Fibroblast of the aortic adventitia (primary cell): ENCODE data around the gene GLCE. TPM values are rescaled to one million over a fixed set of nuclear protein-coding genes. Genes with fewer than 3 reads are reported as not detected.

Source experiments
- DNase-seq: peaks from one replicate; pipeline ENCODE4 v3.0.0-alpha.2; 2010; ENCODE audit warnings: low read depth
- H3K4me3 ChIP-seq: 2 replicates; pipeline ENCODE4 v1.5.1; 2011; ENCODE audit warnings: low read depth, mild to moderate bottlenecking, control low read depth, low read length, moderate library complexity
- CTCF ChIP-seq: IDR thresholded peaks from 2 replicates; pipeline ENCODE4 v1.5.1; 2011; ENCODE audit warnings: mild to moderate bottlenecking, low read length, control low read depth, inconsistent platforms; ENCODE audit not compliant: insufficient read depth
- total RNA-seq: library from RNA; depleted of rRNA; stranded (reverse); fragments of >200 nt; gene quantifications from 2 replicates; pipeline ENCODE4 v1.2.3, GENCODE V29; 2012; ENCODE audit warnings: low replicate concordance

The GLCE gene
- total RNA-seq, 1 donor, result 24.4 TPM

GRCh38 chr15:69317392-69317841 lies 157.0 kb downstream of the GLCE start:
- no peak overlapping the region for H3K4me3 ChIP-seq
- TF ChIP-seq CTCF, result no peak
- DNase-seq, result no peak

- no peak overlapping the region for H3K4me3 ChIP-seq
- no peak for DNase-seq
- TF ChIP-seq CTCF, result no peak
Observed at GRCh38 chr15:69318033-69318432, 157.6 kb downstream of the GLCE start.

GRCh38 chr15:69319384-69320375 lies 159.2 kb downstream of the GLCE start:
- no peak for TF ChIP-seq CTCF
- H3K4me3 ChIP-seq, result no peak overlapping the region
- no peak for DNase-seq

- H3K4me3 ChIP-seq, result no peak overlapping the region
- no peak for DNase-seq
- no peak for TF ChIP-seq CTCF
Observed at GRCh38 chr15:69320977-69321554, 160.6 kb downstream of the GLCE start.

Other genes starting within 250 kb of the GLCE start
- gene SPESP1, start 230.1 kb upstream of the GLCE start, total RNA-seq, result 0.98 and 5.6 TPM in 2 replicates
- 0.08 and 0.27 TPM in 2 replicates for gene NOX5, start 145.9 kb upstream of the GLCE start, total RNA-seq
- gene PAQR5, start 138.3 kb downstream of the GLCE start, total RNA-seq, result 13.2 TPM in 1 of 2 replicates, not detected in the other